Brain pericyte (primary cell): ENCODE results near the gene MUC2.

Experiments used
- DNase-seq: peaks from one replicate; pipeline ENCODE4 v3.0.0-alpha.2; 2012; ENCODE audit warnings: low read depth, low spot score

The MUC2 gene

DNA sequence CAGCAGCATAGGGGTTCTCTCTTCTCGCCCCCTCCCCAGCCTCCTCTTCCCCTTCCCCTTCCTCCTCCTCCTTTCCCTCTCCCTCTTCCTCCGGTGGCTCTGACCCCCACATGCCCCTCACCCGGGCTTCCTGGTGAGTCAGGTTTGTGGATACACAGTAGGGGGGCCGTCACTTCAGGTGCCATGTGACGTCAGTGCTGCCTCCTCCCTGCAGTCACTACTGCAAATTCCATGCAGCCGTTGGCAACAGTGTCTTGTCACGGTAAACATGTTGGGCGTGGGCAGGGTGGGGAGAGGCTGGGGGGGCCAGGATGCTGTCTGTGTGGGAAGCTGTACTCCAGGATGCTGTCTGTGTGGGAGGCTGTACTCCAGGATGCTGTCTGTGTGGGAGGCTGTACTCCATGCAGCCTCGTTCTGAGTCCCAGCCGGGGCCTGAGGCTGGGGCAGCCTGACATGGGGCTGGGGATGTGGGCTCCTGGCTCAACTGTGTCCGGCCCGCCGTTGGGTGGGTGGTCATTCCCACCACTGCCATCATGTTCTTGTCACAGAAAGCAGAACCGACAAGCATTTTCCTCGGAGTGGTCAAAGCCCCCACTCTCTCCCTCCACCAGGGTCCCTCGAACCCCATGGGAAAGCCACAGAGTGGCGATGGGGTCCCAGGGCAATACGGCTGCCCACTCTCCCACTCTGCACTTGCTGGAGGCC lies 2.4 kb upstream of the MUC2 start:
- no peak for DNase-seq

DNA sequence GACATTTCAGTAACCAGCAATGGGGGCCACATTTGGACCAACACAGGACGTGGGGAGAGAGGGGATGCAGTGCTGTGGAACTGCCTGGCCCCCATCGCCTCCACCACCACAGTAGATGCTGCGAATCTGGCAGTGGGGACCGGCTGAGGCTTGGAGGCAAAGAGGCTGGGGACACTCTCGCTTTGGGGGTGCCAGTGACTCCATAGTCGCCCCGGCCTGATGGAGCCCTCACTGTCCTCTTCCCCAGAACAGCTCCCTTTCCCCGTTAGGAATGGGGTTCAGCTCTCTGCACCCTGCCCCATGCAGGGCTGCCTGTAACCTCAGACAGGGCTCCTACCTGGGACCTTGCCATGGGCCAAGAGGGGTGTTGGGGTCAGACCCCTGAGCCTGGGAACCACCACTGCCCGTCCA lies 1.8 kb upstream of the MUC2 start:
- DNase-seq: no peak

DNA sequence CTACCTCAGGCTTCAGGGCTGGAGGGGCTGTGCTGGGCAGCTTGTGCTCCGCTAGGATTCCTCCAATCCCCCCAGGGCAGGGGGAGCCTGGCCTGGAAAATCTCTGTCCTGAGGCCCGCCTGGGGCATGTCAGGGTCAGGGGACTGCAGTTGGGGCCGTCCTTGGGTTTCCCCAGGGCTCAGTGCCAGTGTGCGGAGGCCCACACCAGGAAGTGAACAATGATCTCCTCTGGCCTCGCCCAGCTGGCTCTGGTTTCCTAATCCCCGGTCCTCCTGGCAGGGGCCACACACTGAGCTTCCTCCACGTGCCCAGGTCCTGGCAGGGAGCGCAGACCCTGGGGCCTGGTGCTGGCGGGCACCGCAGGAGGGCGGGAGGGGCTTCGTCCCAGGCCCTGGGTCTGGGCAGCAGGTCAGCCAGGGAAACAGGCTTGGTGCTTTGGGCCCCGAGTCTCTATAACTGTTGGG lies 1.4 kb upstream of the MUC2 start:
- DNase-seq: no peak

DNA sequence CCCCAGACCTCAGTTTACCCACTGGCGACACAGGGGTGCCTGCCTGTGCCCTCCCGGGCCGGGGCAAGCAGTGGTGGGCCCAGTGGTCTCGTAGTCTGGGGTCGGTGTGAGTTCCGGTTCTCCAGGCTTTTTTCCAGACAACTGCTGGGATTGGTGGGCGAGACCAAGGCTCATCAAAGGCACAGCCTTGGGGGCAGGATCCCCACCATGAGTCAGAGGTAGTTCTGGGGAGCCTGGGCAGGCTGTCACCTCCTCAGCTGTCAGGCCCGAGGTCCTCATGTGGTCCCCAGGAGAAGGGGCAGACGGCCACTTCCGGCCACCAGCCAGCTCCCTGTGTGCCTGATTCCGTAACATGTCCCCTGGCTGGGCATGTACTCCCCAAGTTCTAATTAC lies 827 bp upstream of the MUC2 start:
- no peak for DNase-seq

DNA sequence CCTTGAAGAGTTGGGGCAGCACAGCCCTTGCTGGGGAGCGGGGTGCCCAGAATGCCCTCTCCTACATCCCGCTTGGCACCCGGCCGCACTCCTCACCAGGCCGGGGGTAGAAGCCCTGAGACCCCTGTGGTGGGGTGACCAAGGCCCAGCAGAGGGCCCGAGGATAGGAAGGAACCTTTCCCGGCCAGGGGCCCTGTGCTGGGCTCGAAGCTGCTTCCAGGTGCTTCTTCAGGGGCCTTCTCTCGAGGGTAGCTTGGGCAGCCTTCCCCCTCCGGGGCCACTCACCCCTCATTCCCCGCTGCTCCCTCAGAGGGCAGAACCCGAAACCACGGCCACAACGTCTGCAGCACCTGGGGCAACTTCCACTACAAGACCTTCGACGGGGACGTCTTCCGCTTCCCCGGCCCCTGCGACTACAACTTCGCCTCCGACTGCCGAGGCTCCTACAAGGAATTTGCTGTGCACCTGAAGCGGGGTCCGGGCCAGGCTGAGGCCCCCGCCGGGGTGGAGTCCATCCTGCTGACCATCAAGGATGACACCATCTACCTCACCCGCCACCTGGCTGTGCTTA lies 752 bp downstream of the MUC2 start:
- no peak for DNase-seq

DNA sequence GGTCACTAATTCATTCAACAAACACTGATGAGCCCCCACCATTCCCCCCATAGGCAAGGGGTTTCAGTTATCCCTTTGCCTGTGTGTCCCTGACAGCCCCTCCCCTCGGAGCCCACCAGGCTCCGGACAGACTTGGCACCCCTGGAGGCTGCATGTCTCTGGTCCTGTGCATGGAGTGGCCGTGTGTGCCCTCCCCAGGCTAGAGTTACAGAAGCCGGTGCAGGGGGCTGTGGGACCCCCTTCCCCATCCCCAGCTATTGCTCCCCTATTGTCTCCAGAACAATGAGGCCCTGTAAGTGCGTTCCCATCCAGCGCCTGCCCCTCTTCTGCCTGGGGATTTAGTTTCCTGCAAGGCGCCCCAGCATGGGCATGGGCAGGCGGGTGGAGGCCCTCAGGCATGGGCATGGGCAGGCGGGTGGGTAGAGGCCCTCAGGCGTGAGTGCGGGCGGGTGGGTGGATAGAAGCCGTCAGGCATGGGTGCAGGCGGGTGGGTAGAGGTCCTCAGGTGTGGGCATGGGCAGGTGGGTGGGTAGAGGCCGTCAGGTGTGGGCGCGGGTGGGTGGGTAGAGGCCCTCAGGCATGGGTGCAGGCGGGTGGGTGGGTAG lies 1.5 kb downstream of the MUC2 start:
- DNase-seq: no peak

DNA sequence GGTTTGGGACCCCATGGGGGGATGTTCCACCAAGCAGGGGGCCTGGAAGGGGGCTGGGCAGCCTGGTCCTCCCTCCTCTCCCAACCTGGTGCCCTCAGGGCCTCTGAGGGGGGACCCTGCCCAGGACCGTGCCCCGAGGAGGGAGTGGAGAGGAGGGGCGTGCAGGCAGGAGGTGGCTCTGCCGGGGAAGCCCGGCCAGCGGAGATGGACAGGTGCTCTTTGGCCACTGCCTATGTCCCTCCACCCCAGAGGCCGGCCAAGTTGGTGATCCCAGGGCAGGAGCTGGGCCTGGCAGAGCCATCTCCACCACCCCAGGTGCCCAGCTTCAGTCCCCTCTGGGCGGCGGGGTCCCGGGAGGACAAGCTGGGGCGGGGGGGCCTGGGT lies 2.4 kb downstream of the MUC2 start:
- DNase-seq: no peak

DNA sequence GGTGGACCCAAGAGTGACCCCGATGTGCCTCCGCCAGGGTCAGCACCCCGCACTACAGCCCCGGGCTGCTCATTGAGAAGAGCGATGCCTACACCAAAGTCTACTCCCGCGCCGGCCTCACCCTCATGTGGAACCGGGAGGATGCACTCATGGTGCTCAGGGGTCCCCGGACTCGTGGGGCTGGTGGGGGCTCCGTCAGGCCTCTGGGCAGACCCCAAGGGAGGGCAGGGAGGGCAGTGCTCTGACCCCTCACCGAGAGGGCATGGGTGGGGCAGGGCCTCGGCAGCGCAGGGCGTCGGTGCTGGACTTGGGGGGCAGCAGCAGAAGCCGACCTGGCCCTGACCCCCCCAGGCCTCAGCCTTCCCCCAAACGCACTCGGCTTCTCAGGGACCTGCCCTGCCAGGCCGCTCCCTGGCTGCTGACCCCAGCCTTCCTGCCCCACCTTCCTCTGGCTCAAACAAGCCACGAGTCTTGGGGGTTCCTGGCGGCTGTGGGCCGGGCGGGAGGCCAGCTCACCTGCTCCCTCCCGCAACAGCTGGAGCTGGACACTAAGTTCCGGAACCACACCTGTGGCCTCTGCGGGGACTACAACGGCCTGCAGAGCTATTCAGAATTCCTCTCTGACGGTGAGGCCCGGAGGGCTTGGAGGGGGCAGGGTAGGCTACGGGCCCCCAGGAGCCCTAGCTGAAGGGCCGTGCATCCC lies 2.9 kb downstream of the MUC2 start:
- DNase-seq: no peak

DNA sequence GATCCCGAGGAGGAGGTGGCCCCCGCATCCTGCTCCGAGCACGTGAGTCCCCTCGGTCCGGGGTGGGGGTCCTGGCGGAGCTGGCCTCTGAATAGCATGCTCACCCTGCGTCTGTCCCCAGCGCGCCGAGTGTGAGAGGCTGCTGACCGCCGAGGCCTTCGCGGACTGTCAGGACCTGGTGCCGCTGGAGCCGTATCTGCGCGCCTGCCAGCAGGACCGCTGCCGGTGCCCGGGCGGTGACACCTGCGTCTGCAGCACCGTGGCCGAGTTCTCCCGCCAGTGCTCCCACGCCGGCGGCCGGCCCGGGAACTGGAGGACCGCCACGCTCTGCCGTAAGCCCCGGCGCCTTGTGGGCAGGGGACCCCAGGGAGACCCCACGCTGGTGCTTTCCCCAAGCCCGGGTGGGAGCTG lies 3.5 kb downstream of the MUC2 start:
- DNase-seq: no peak

DNA sequence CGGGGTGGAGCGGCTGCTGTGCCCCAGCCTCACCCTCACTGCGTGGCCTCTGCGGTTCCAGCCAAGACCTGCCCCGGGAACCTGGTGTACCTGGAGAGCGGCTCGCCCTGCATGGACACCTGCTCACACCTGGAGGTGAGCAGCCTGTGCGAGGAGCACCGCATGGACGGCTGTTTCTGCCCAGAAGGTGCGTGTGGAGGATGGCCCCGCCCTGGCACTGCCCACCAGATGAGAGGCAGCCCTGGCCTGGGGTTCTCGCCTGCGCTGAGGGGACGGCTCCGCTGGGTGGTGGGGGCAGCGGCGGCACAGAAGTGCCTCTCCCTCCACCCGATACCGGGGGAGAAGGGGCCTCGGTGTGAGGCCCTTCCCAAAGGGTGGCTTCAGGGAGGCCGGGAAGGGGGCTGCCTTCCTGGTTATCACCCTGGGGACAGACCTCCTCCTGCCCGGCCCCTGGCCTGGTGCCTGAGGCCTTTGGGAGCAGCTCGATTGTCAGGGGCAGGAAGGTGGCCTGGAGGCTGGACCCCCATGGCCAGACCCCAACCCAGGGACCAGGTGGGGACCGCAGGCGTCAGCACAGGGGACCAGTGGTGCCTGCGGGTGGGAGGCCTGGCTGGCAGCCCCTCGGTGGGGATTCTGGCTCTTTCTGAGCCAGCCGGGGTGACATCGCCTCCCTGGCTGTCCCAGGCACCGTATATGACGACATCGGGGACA lies 7.1 kb downstream of the MUC2 start:
- DNase-seq: no peak

DNA sequence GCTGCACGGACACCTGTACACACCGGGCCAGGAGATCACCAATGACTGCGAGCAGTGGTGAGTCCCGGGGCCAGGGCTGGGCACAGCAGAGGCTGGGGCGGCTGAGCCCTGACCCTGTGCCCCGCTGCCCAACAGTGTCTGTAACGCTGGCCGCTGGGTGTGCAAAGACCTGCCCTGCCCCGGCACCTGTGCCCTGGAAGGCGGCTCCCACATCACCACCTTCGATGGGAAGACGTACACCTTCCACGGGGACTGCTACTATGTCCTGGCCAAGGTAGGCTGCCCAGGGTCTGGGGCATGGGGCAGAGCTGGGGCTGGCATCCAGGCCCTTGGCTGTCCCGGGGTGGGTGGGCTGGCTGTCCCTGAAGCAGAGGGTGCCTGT lies 7.7 kb downstream of the MUC2 start:
- DNase-seq: no peak

DNA sequence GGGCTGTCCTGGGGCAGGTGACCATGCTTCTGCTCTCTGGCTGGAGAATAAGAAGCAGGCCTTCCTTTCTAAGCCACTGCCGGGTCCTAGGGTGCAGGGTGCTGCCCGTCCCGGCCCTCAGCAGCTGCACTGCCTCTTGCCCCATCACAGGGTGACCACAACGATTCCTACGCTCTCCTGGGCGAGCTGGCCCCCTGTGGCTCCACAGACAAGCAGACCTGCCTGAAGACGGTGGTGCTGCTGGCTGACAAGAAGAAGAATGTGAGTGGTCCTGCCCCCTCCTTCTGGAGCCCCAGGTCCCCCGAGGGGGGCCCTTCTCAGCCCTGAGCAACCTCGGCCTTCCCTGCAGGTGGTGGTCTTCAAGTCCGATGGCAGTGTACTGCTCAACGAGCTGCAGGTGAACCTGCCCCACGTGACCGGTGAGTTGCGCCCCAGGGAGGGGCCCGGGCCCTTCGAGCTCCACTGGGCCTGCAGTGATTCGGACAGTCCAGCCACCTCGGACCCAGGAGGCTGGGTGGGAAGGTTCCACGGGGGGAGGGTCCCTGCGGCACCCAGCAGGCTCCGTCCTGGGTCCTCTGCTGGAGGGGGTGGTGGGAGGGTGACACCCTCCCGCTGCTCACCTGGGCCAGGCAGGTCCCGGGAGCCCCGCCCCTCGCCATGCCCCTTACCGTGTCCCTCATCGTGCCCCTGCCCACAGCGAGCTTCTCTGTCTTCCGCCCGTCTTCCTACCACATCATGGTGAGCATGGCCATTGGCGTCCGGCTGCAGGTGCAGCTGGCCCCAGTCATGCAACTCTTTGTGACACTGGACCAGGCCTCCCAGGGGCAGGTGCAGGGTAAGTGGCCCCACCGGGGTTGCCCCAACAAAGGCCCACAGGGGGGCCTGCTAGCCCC lies 8.3 kb downstream of the MUC2 start:
- no peak for DNase-seq

DNA sequence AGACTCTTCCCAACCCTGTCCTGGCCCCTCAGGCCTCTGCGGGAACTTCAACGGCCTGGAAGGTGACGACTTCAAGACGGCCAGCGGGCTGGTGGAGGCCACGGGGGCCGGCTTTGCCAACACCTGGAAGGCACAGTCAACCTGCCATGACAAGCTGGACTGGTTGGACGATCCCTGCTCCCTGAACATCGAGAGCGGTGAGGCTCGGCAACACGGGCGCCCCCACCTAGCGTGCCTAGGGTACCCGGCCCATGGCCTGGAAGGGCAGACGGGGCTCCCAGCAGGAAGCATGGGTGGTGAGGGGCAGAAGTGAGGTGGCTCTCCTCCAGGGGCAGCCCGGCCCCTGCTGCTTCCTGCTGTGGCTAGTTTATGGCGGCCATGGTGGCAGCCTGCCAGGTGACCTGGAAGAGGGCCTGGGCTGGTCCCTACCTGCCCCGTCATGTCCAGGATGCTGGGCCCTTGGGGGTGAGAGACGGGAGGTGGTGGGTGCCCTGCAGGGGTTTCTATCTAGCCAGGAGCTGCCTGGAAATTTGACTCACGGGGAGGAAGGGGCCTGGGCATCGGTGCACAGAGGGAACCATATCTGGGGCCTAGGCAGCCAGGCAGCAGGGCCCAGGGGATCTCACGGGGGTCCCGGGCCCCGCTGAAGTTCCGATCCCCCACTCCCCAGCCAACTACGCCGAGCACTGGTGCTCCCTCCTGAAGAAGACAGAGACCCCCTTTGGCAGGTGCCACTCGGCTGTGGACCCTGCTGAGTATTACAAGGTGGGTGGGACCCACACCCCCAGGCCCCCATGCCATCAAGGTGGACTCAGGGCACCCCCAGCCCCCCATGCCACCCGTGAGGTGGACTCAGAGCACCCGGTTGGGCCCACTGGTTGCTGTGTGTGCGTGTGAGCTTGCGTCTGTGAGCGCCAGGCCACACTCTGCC lies 9.2 kb downstream of the MUC2 start:
- no peak for DNase-seq

DNA sequence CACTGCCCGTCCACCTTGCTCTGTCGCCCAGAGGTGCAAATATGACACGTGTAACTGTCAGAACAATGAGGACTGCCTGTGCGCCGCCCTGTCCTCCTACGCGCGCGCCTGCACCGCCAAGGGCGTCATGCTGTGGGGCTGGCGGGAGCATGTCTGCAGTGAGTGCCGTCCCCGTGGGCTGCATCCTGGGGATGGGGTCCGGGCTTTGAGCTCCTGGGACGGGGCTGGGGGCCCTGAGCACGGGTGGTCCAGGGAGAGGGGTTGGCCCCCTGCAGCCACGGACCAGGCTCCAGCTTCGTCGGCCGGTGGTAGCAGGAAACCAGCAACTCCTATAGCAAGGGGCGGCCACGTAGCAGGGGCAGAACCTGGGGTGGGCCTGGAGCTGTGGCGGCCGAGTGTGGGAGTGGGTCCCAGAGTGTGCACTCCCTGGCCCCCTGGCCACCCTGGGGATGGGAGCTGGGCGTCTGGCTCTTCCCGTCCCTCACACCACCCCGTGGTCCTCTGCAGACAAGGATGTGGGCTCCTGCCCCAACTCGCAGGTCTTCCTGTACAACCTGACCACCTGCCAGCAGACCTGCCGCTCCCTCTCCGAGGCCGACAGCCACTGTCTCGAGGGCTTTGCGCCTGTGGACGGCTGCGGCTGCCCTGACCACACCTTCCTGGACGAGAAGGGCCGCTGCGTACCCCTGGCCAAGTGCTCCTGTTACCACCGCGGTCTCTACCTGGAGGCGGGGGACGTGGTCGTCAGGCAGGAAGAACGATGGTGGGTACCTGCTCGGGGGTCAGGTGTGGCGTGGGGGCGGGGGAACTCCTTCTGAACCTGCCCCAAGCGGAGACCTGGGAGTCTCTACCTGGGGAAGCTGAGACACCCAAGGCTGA lies 10.1 kb downstream of the MUC2 start:
- DNase-seq: no peak

DNA sequence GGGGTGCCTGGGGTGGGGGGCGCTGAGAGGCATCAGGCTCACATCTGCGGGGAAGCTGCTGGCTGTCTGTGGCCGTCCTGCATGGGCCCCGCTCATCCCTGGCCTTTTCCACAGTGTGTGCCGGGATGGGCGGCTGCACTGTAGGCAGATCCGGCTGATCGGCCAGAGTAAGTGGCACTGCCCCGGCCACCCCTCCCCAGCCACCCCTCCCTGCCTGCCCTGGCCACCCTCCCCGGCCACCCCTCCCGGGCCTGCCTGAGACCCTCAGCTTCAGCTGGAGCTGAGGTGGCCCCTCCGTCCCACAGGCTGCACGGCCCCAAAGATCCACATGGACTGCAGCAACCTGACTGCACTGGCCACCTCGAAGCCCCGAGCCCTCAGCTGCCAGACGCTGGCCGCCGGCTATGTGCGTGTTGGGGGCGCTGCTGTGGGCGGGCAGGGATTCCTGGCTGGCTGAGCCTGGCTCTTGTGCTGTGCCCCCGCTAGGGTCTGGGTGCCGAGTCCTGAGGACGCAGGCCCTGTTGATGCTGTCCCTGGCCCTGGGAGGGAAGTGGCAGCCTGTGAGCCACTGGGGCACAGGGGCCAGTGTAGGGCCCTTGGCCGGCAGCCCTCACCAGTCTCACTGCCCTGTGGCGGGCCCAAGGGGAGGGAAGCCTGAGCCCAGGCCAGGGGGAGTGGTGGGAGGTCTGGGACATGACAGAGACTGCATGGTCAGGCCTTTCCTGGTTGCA lies 10.9 kb downstream of the MUC2 start:
- no peak for DNase-seq

DNA sequence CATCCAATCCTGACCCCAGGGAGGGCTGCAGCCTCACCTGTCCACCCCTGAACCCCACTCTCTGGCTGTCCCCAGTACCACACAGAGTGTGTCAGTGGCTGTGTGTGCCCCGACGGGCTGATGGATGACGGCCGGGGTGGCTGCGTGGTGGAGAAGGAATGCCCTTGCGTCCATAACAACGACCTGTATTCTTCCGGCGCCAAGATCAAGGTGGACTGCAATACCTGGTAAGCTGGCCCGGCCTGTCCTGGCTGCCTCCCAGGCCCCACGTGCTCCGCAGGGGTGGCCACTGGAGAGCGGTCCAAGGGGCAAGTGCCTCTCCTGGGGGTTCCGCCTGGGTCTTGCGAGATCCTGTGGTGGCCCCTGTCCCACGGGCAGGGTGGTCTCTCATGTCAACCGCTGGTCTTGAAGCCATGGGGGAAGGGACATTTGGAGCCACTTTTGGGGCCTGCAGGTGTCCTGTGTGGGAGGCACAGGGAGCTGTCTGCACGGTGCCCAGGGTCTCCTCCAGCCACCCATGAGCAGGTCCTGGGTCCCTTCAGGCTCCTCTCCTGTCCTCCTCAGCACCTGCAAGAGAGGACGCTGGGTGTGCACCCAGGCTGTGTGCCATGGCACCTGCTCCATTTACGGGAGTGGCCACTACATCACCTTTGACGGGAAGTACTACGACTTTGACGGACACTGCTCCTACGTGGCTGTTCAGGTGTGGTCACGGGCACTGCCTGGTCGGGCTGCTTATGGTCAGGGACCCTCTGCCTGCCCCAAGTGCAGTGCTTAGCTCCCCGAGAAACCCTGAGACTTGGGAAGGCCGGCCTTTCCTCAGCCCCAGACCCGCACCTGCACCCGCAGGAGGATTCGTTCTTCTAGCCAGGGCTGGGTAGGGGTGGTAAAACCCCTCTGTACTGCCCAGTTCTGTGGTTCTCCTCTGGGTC lies 11.8 kb downstream of the MUC2 start:
- DNase-seq: no peak

DNA sequence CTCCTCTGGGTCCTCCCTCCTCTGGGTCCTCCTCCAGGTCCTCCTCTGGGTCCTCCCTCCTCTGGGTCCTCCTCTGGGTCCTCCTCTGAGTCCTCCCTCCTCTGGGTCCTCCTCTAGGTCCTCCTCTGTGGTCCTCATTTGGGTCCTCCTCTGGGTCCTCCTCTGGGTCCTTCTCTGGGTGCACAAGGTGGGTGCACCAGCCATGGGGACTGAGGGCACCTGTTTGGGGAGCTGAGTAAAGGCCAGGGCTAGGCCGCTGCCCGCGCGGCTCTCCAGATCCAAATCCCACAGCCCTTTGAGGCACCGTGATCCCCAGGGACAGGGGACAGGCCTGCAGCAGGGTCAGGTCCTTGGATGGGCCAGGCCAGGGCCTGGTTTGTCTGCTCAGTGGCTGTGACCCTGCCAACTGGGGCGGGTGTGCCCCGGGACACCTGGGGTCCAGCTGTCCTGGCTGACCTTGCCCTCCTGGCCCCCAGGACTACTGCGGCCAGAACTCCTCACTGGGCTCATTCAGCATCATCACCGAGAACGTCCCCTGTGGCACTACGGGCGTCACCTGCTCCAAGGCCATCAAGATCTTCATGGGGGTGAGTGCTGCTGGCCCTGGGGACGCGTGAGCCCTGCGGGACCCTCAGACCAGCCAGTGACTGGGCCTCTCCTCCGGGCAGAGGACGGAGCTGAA lies 12.7 kb downstream of the MUC2 start:
- DNase-seq: no peak
